IMR-90 (cell line): ENCODE data around the gene MROH8. TPM values are rescaled to one million over a fixed set of nuclear protein-coding genes. Genes with fewer than 3 reads are reported as not detected.

Experiments
- ATAC-seq: fragments of 200-7000 bp; cut with Tn5 transposase; 2 replicates; pipeline ENCODE4 v1.9.1; 2020; ENCODE audit warnings: low read depth, mild to moderate bottlenecking, moderate library complexity
- BruUV-seq: library from RNA; stranded (reverse); fragments of 400-500 nt; replicated peaks from 2 replicates; lab custom pipeline; 2021; lab: Mats Ljungman, UMichigan
- CTCF ChIA-PET: fragments of 300-600 bp; formaldehyde crosslinking; extraction: SDS; loops from one replicate; lab custom pipeline; 2021; ENCODE audit warnings: antibody characterized with exemption; lab: Yijun Ruan, JAX
- POLR2A ChIA-PET: fragments of 300-600 bp; sonication (Branson Sonifier 250); formaldehyde crosslinking; loops from one replicate; lab custom pipeline; 2022; ENCODE audit warnings: antibody characterized with exemption; ENCODE audit not compliant: unreplicated experiment; lab: Charles Lee
- DNase-seq: peaks from one replicate; pipeline ENCODE4 v3.0.0; 2013
- H2AFZ ChIP-seq: replicated peaks from 2 replicates; pipeline ENCODE3; 2013; ENCODE audit warnings: low read length, mild to moderate bottlenecking; ENCODE audit not compliant: poor library complexity
- H2AK5ac ChIP-seq: 2 replicates; pipeline ENCODE4 v1.6.1; 2013; ENCODE audit warnings: low read depth, low read length, inconsistent platforms
- H2AK9ac ChIP-seq: replicated peaks from 2 replicates; pipeline ENCODE3; 2013; ENCODE audit warnings: mild to moderate bottlenecking, low read depth, low read length, moderate library complexity; ENCODE audit not compliant: poor library complexity
- H2BK120ac ChIP-seq: 2 replicates; pipeline ENCODE4 v1.6.1; 2013; ENCODE audit warnings: low read depth, low read length, inconsistent platforms
- H2BK15ac ChIP-seq: 3 replicates; pipeline ENCODE4 v1.6.1; 2013; ENCODE audit warnings: low read depth, low read length, inconsistent platforms
- H2BK20ac ChIP-seq: 2 replicates; pipeline ENCODE4 v1.6.1; 2013; ENCODE audit warnings: low read depth, mild to moderate bottlenecking, inconsistent platforms, low read length, moderate library complexity
- H2BK5ac ChIP-seq: 2 replicates; pipeline ENCODE4 v1.6.1; 2013; ENCODE audit warnings: mild to moderate bottlenecking, low read depth, low read length, inconsistent platforms; ENCODE audit not compliant: poor library complexity, severe bottlenecking
- H3K14ac ChIP-seq: replicated peaks from 2 replicates; pipeline ENCODE4 v1.6.1; 2013; ENCODE audit warnings: low read depth, low read length, inconsistent platforms
- H3K18ac ChIP-seq: 2 replicates; pipeline ENCODE4 v1.6.1; 2013; ENCODE audit warnings: low read depth, low read length, control low read depth
- H3K23ac ChIP-seq: 2 replicates; pipeline ENCODE4 v1.6.1; 2013; ENCODE audit warnings: low read depth, low read length, inconsistent platforms
- H3K27ac ChIP-seq: 2 replicates; pipeline ENCODE4 v1.5.1; 2013; ENCODE audit warnings: mild to moderate bottlenecking, control low read depth, low read length; ENCODE audit not compliant: insufficient read depth
- H3K27me3 ChIP-seq: 2 replicates; pipeline ENCODE4 v1.6.1; 2013; ENCODE audit warnings: low read length; ENCODE audit not compliant: control insufficient read depth, insufficient read depth
- H3K36me3 ChIP-seq: 2 replicates; pipeline ENCODE4 v1.6.1; 2013; ENCODE audit warnings: low read length, mixed read lengths; ENCODE audit not compliant: control insufficient read depth, insufficient read depth
- H3K4ac ChIP-seq: 2 replicates; pipeline ENCODE4 v1.6.1; 2013; ENCODE audit warnings: low read depth, low read length, inconsistent platforms
- H3K4me1 ChIP-seq: 2 replicates; pipeline ENCODE4 v1.6.1; 2013; ENCODE audit warnings: low read length, mixed read lengths; ENCODE audit not compliant: control insufficient read depth, insufficient read depth
- H3K4me2 ChIP-seq: 2 replicates; pipeline ENCODE4 v1.6.1; 2013; ENCODE audit warnings: low read depth, mild to moderate bottlenecking, control low read depth, low read length, moderate library complexity
- H3K4me3 ChIP-seq: 2 replicates; pipeline ENCODE4 v1.5.1; 2013; ENCODE audit warnings: low read depth, mild to moderate bottlenecking, control low read depth, low read length, moderate library complexity; ENCODE audit not compliant: insufficient read depth
- H3K56ac ChIP-seq: 2 replicates; pipeline ENCODE4 v1.6.1; 2013; ENCODE audit warnings: low read length, inconsistent platforms; ENCODE audit not compliant: insufficient read depth; ENCODE audit errors: extremely low read depth
- H3K79me1 ChIP-seq, 2 experiments: 2 replicates each; pipeline ENCODE4 v1.6.1; 2013; ENCODE audit warnings: low read length in 2 of 2, inconsistent platforms in 1 of 2, low read depth in 1 of 2
- H3K9ac ChIP-seq: 2 replicates; pipeline ENCODE4 v1.6.1; 2013; ENCODE audit warnings: low read depth, low read length, control low read depth
- H3K9me1 ChIP-seq: 2 replicates; pipeline ENCODE4 v1.6.1; 2013; ENCODE audit warnings: low read length, inconsistent platforms; ENCODE audit not compliant: insufficient read depth
- H3K9me3 ChIP-seq: 2 replicates; pipeline ENCODE4 v1.6.1; 2013; ENCODE audit warnings: low read length; ENCODE audit not compliant: control insufficient read depth, insufficient read depth
- H4K20me1 ChIP-seq: 2 replicates; pipeline ENCODE4 v1.6.1; 2013; ENCODE audit warnings: low read length, inconsistent platforms; ENCODE audit not compliant: insufficient read depth
- H4K5ac ChIP-seq: 2 replicates; pipeline ENCODE4 v1.6.1; 2013; ENCODE audit warnings: mild to moderate bottlenecking, low read depth, low read length, control low read depth
- H4K8ac ChIP-seq, 2 experiments: 2 replicates each; pipeline ENCODE4 v1.6.1; 2013; ENCODE audit warnings: low read depth in 2 of 2, low read length in 2 of 2, control low read depth in 1 of 2, inconsistent platforms in 1 of 2
- H4K91ac ChIP-seq: 2 replicates; pipeline ENCODE4 v1.6.1; 2013; ENCODE audit warnings: low read depth, low read length, inconsistent platforms; ENCODE audit not compliant: insufficient read depth
- BHLHE40 ChIP-seq: fragments of 150-350 bp; IDR thresholded peaks from 2 replicates; pipeline ENCODE4 v1.6.1; 2016; ENCODE audit warnings: mild to moderate bottlenecking, low read depth, low read length
- CEBPB ChIP-seq: IDR thresholded peaks from 2 replicates; pipeline ENCODE4 v1.6.1; 2012; ENCODE audit warnings: low read depth, low read length, improper control_type of control experiment
- CHD1 ChIP-seq: IDR thresholded peaks from 2 replicates; pipeline ENCODE4 v1.6.1; 2012; ENCODE audit warnings: low read depth, low read length, improper control_type of control experiment
- FOS ChIP-seq: fragments of 150-350 bp; IDR thresholded peaks from 2 replicates; pipeline ENCODE4 v1.6.1; 2016; ENCODE audit warnings: low read depth, low read length
- MAFK ChIP-seq: IDR thresholded peaks from 2 replicates; pipeline ENCODE4 v1.6.1; 2012; ENCODE audit warnings: low read depth, low read length, improper control_type of control experiment
- NFE2L2 ChIP-seq: fragments of 150-350 bp; IDR thresholded peaks from 2 replicates; pipeline ENCODE4 v1.6.1; 2016; ENCODE audit warnings: low read depth, mild to moderate bottlenecking, low read length
- POLR2A ChIP-seq: IDR thresholded peaks from 2 replicates; pipeline ENCODE4 v1.6.1; 2012; ENCODE audit warnings: mild to moderate bottlenecking, low read depth, low read length
- RAD21 ChIP-seq: IDR thresholded peaks from 2 replicates; pipeline ENCODE4 v1.6.1; 2012; ENCODE audit warnings: low read length, improper control_type of control experiment
- RCOR1 ChIP-seq: IDR thresholded peaks from 2 replicates; pipeline ENCODE4 v1.6.1; 2012; ENCODE audit warnings: mild to moderate bottlenecking, low read length, improper control_type of control experiment; ENCODE audit not compliant: insufficient replicate concordance
- SMC3 ChIP-seq: fragments of 150-350 bp; IDR thresholded peaks from 2 replicates; pipeline ENCODE4 v1.6.1; 2016; ENCODE audit warnings: low read depth, mild to moderate bottlenecking, antibody characterized with exemption, low read length, moderate library complexity
- WGBS, 2 experiments: methylation state at CpG; one replicate each; pipeline versions ENCODE4 v1.1.5 to v1.1.7; 2013; ENCODE audit warnings: missing lambda C conversion rate in 2 of 2; ENCODE audit not compliant: insufficient read length in 1 of 2; ENCODE audit errors: extremely low coverage in 2 of 2; 5-methylcytosine and 5-hydroxymethylcytosine counted together
- dilution Hi-C: fragments of 300-500 bp; cut with HindIII; formaldehyde crosslinking; loops from one replicate; pipeline ENCODE4 v1.14.3; 2018; ENCODE audit warnings: low sequenced_read_pairs; ENCODE audit not compliant: unreplicated experiment
- in situ Hi-C: fragments of 300-500 bp; cut with MboI; formaldehyde crosslinking; loops from 3 replicates; pipeline ENCODE4 v1.14.3; 2019; ENCODE audit warnings: low sequenced_read_pairs, inconsistent platforms, mixed read lengths
- intact Hi-C: fragments of 100-400 bp; cut with micrococcal nuclease; formaldehyde crosslinking; loops from 2 replicates; pipeline ENCODE4 v1.10.0; 2022
- polyA plus RNA-seq, 3 experiments: library from polyadenylated mRNA; depleted of rRNA; stranded (reverse); fragments of >200 nt; gene quantifications; 2 replicates each; pipeline ENCODE4 v1.2.3, GENCODE V29; 2012; ENCODE audit warnings: low replicate concordance in 1 of 3
- total RNA-seq: library from RNA; depleted of rRNA; stranded (reverse); fragments of >200 nt; gene quantifications from 2 replicates; pipeline ENCODE4 v1.2.3, GENCODE V29; 2012
- TF ChIP-seq, protein P1 (sequence below): fragments of 150-350 bp; IDR thresholded peaks from 2 replicates; pipeline ENCODE4 v1.6.1; 2016; ENCODE audit warnings: low read depth, mild to moderate bottlenecking, low read length, moderate library complexity, borderline replicate concordance
- TF ChIP-seq, protein P2 (sequence below): conservative IDR thresholded peaks from 2 replicates; pipeline ENCODE4 v1.5.1; 2012; ENCODE audit warnings: mild to moderate bottlenecking, low read depth, low read length, improper control_type of control experiment
- TF ChIP-seq, protein P3 (sequence below): fragments of 150-350 bp; IDR thresholded peaks from 2 replicates; pipeline ENCODE4 v1.6.1; 2017; ENCODE audit warnings: mild to moderate bottlenecking, antibody characterized with exemption, low read length, low read depth

Gene MROH8
- total and polyA plus RNA-seq, 2 of the 4 experiments (the other 2 are of a cell fraction), result 1.3 to 1.8 TPM

DNA sequence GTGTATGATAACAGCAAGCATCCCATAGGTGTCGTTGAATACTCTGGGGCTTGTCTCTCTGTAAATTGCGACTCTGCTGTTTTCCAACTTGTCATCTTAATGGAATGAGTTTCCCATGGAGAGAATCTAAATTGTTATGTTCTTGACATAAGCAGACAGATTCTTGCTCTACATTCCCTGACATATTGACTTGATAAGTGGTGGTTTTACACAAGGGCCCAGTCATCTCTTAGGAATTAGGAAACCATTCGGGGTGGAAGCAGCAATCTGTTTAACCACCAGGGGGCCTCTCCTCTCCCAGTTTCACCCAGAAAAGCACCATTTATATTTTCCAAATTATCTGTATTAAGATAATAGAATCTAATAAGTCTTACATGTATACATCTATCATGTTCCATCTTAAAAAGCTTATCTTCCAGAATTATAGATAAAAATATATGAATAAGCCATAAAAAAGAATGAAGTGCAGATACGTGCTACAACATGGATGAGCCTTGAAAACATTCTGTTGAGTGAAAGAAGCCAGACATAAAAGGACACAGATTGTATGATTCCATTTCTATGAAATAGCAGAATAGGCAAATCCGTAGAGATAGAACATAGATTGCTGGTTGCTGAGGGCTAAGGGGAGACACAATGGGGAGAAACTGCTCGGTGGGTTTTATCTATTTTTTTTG, 23.1 kb upstream of the MROH8 start (continued):
- no peak for TF ChIP-seq RCOR1
- TF ChIP-seq CEBPB, result peak; percentile 82
- TF ChIP-seq BHLHE40, result peak; percentile 54; the same call in 1 of the 2 replicates

DNA sequence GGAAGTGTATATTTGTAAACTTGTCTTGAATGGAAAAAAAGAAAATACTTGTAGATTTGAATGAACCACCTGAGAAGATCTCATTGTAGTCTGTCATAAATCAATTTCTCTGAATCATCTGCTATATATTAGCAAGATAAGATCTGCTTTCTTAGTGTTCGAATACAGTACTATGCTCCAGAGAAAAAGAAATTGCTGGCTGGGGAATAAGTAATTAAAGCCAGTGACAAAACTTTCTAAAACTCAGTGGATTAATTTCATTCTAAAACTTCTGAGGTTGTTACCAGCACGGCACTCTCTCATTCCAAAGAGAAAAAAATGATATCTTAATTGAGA, 22.4 kb upstream of the MROH8 start:
- Histone ChIP-seq H4K8ac (no peak overlapping the region), H3K4ac (no peak overlapping the region), H3K36me3 (peaks cover 39% of the 10 kb centered on the region), H2AK9ac (no peak overlapping the region), H2BK5ac (peak overlapping the region; percentile 22), H3K9me3 (no peaks in the 10 kb centered on the region), H2AFZ (no peak overlapping the region), H3K79me1 (peaks cover 57 to 67% of the 10 kb centered on the region in 2 experiments), H3K27ac (peak overlapping the region; percentile 8; the same call in 1 of the 2 replicates), H3K27me3 (no peaks in the 10 kb centered on the region), H2AK5ac (no peak overlapping the region), H2BK15ac (no peak overlapping the region), H3K18ac (no peak overlapping the region), H3K23ac (no peak overlapping the region), H3K56ac (no peak overlapping the region), H3K4me1 (peaks cover 3% of the 10 kb centered on the region), H3K9ac (no peak overlapping the region), H3K14ac (no peak overlapping the region), H3K9me1 (peaks cover 30% of the 10 kb centered on the region), H2BK120ac (peak overlapping the region; percentile 31; the same call in 1 of the 2 replicates), H4K20me1 (peaks cover 45% of the 10 kb centered on the region), H2BK20ac (no peak overlapping the region), H3K4me3 (no peak overlapping the region; the same call in 1 of the 2 replicates), H4K5ac (no peak overlapping the region), H3K4me2 (peak overlapping the region; percentile 60), H4K91ac (no peak overlapping the region)
- ChIA-PET POLR2A (no interaction called here), CTCF (no interaction called here)
- dilution Hi-C loops, result no loop called here
- in situ Hi-C loops, result loop anchor here (10.0 kb wide), 1 partner anchor 183 kb away; no protein-coding TSS in a partner anchor
- whole genome bisulfite sequencing, 2 experiments, result no CpG with 5 or more reads among the region's 2 CpGs
- BruUV-seq, result no TSS peak
- no peak for ATAC-seq
- no peak for DNase-seq
- TF ChIP-seq SMC3 (no peak), MAFK (no peak), POLR2A (no peak), RAD21 (no peak), NFE2L2 (no peak), CHD1 (no peak), CEBPB (no peak), BHLHE40 (no peak), RCOR1 (no peak), FOS (no peak)
- TF ChIP-seq, protein P1, sequence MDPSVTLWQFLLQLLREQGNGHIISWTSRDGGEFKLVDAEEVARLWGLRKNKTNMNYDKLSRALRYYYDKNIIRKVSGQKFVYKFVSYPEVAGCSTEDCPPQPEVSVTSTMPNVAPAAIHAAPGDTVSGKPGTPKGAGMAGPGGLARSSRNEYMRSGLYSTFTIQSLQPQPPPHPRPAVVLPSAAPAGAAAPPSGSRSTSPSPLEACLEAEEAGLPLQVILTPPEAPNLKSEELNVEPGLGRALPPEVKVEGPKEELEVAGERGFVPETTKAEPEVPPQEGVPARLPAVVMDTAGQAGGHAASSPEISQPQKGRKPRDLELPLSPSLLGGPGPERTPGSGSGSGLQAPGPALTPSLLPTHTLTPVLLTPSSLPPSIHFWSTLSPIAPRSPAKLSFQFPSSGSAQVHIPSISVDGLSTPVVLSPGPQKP, result no peak
- TF ChIP-seq, protein P2, sequence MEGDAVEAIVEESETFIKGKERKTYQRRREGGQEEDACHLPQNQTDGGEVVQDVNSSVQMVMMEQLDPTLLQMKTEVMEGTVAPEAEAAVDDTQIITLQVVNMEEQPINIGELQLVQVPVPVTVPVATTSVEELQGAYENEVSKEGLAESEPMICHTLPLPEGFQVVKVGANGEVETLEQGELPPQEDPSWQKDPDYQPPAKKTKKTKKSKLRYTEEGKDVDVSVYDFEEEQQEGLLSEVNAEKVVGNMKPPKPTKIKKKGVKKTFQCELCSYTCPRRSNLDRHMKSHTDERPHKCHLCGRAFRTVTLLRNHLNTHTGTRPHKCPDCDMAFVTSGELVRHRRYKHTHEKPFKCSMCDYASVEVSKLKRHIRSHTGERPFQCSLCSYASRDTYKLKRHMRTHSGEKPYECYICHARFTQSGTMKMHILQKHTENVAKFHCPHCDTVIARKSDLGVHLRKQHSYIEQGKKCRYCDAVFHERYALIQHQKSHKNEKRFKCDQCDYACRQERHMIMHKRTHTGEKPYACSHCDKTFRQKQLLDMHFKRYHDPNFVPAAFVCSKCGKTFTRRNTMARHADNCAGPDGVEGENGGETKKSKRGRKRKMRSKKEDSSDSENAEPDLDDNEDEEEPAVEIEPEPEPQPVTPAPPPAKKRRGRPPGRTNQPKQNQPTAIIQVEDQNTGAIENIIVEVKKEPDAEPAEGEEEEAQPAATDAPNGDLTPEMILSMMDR, result no peak
- TF ChIP-seq, protein P3, sequence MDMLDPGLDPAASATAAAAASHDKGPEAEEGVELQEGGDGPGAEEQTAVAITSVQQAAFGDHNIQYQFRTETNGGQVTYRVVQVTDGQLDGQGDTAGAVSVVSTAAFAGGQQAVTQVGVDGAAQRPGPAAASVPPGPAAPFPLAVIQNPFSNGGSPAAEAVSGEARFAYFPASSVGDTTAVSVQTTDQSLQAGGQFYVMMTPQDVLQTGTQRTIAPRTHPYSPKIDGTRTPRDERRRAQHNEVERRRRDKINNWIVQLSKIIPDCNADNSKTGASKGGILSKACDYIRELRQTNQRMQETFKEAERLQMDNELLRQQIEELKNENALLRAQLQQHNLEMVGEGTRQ, result no peak
- intact Hi-C loops, result loop anchor here (1.0 kb wide), 1 partner anchor 333 kb away; no protein-coding TSS in a partner anchor
